Keratinocyte (primary cell): ENCODE results near the gene MAJIN. TPM values are rescaled to one million over a fixed set of nuclear protein-coding genes. Genes with fewer than 3 reads are reported as not detected.

ENCODE experiments used
- DNase-seq: peaks from one replicate; pipeline ENCODE4 v3.0.0-alpha.2; 2011; ENCODE audit warnings: low read depth, missing footprints, low spot score
- FAIRE-seq: peaks from 2 replicates; lab custom pipeline; 2011; peaks lifted over from hg19 to GRCh38; lab: Jason Lieb, UNC
- H2AFZ ChIP-seq: 2 replicates; pipeline ENCODE4 v1.6.0; 2012; ENCODE audit warnings: low read length, control low read depth, inconsistent platforms; ENCODE audit not compliant: control insufficient read depth
- H3K27ac ChIP-seq: 2 replicates; pipeline ENCODE4 v1.5.1; 2011; ENCODE audit warnings: low read length; ENCODE audit not compliant: control insufficient read depth, insufficient read depth
- H3K27me3 ChIP-seq: 3 replicates; pipeline ENCODE4 v1.6.0; 2011; ENCODE audit warnings: low read length; ENCODE audit not compliant: control insufficient read depth, insufficient read depth; ENCODE audit errors: extremely low read depth
- H3K36me3 ChIP-seq, 2 experiments: 2 replicates in 1 of 2; 3 replicates in 1 of 2; pipeline ENCODE4 v1.5.1; 2011; ENCODE audit warnings: low read length in 2 of 2, mild to moderate bottlenecking in 1 of 2; ENCODE audit not compliant: control insufficient read depth in 2 of 2, insufficient read depth in 2 of 2; ENCODE audit errors: extremely low read depth in 1 of 2
- H3K4me1 ChIP-seq: 3 replicates; pipeline ENCODE4 v1.5.1; 2011; ENCODE audit warnings: low read length; ENCODE audit not compliant: control insufficient read depth, insufficient read depth; ENCODE audit errors: extremely low read depth
- H3K4me2 ChIP-seq: 3 replicates; pipeline ENCODE4 v1.6.0; 2011; ENCODE audit warnings: low read depth, low read length; ENCODE audit not compliant: control insufficient read depth, insufficient read depth; ENCODE audit errors: extremely low read depth
- H3K4me3 ChIP-seq, 3 experiments: fragments of 200-600 bp in 1 of 3; sonication (generic) in 1 of 3; 2 replicates in 2 of 3; 3 replicates in 1 of 3; pipeline ENCODE4 v1.5.1; 2011 to 2016; ENCODE audit warnings: low read length in 3 of 3, mild to moderate bottlenecking in 3 of 3, control low read depth in 2 of 3, inconsistent platforms in 1 of 3, low read depth in 1 of 3, mixed read lengths in 1 of 3, mixed run types in 1 of 3, moderate library complexity in 1 of 3; ENCODE audit not compliant: control insufficient read depth in 2 of 3, insufficient read depth in 2 of 3; ENCODE audit errors: extremely low read depth in 1 of 3
- H3K79me2 ChIP-seq: 2 replicates; pipeline ENCODE4 v1.6.0; 2012; ENCODE audit warnings: low read length; ENCODE audit not compliant: control insufficient read depth, insufficient read depth
- H3K9ac ChIP-seq: 3 replicates; pipeline ENCODE4 v1.6.0; 2011; ENCODE audit warnings: low read length; ENCODE audit not compliant: control insufficient read depth, insufficient read depth; ENCODE audit errors: extremely low read depth
- H3K9me1 ChIP-seq: 3 replicates; pipeline ENCODE4 v1.6.0; 2011; ENCODE audit warnings: low read length; ENCODE audit not compliant: control insufficient read depth, insufficient read depth; ENCODE audit errors: extremely low read depth
- H3K9me3 ChIP-seq: 2 replicates; pipeline ENCODE4 v1.5.1; 2012; ENCODE audit warnings: low read depth, low read length; ENCODE audit not compliant: control insufficient read depth
- H4K20me1 ChIP-seq: 3 replicates; pipeline ENCODE4 v1.6.0; 2011; ENCODE audit warnings: low read length; ENCODE audit not compliant: control insufficient read depth, insufficient read depth; ENCODE audit errors: extremely low read depth
- EZH2 ChIP-seq: IDR thresholded peaks from one replicate; pipeline ENCODE4 v1.6.1; 2012; ENCODE audit warnings: inconsistent platforms, mild to moderate bottlenecking, low read length, moderate library complexity
- dilution Hi-C: fragments of 300-500 bp; cut with MboI; formaldehyde crosslinking; loops from one replicate; pipeline ENCODE4 v1.7.0; 2020; ENCODE audit warnings: low sequenced_read_pairs; ENCODE audit not compliant: extremely low pct_ligation_motif_present
- polyA plus RNA-seq, 5 experiments: library from polyadenylated mRNA; depleted of rRNA in 3 of 5; stranded (reverse) in 3 of 5; stranded (forward) in 1 of 5; unstranded in 1 of 5; fragments of >200 nt; gene quantifications; 1 replicate in 1 of 5; 2 replicates in 3 of 5; 3 replicates in 1 of 5; pipeline versions ENCODE4 v1.2.1 to v1.2.3, GENCODE V29; 2011 to 2012; ENCODE audit warnings: missing spikeins in 2 of 5, low read depth in 1 of 5, low replicate concordance in 1 of 5
- TF ChIP-seq, protein P1 (sequence below), 3 experiments: IDR thresholded peaks in 1 of 3; conservative IDR thresholded peaks in 1 of 3; optimal IDR thresholded peaks in 1 of 3; 2 replicates in 2 of 3; 3 replicates in 1 of 3; pipeline versions ENCODE3 to v1.5.1; 2011; ENCODE audit warnings: low read length in 3 of 3, mild to moderate bottlenecking in 3 of 3, moderate library complexity in 2 of 3, control low read depth in 1 of 3, inconsistent platforms in 1 of 3; ENCODE audit not compliant: insufficient read depth in 2 of 3; ENCODE audit errors: extremely low read depth in 1 of 3

Gene MAJIN
- polyA plus RNA-seq, 1 donor (not counting 4 experiments of a cell fraction or from before 2014, with no cell fraction given), result 0.09 TPM

DNA sequence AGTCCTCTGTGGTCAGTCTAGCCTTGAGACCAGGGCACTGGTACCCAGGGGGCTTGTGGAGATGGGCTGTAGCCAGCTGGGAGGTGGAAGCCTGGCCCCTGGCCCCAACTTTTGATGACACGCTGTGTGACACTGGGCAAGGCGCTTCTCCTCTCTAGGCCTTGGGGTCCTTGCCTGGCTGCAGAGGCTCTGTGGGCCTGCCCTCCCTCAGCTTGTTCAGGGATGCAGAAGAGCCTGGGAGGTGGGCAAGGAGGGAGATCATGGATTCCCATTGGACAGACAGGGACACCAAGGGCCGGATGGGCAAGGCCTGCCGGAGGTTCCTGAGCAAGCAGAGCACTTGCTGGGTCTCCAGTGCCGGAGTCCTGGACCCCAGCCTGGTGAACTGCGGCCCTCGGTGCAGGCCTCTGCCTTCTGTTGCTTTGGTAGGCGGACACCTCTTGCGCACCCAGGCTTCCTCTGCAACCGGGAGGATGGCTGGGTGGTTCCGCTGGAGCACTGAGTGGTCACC lies 48.7 kb downstream of the MAJIN start:
- H3K4me3 ChIP-seq, result no peak overlapping the region
- H3K27ac ChIP-seq, result no peak overlapping the region
- no peaks in the 10 kb centered on the region for H3K27me3 ChIP-seq
- H4K20me1 ChIP-seq, result no peaks in the 10 kb centered on the region
- TF ChIP-seq EZH2, result no peak
- TF ChIP-seq, protein P1, sequence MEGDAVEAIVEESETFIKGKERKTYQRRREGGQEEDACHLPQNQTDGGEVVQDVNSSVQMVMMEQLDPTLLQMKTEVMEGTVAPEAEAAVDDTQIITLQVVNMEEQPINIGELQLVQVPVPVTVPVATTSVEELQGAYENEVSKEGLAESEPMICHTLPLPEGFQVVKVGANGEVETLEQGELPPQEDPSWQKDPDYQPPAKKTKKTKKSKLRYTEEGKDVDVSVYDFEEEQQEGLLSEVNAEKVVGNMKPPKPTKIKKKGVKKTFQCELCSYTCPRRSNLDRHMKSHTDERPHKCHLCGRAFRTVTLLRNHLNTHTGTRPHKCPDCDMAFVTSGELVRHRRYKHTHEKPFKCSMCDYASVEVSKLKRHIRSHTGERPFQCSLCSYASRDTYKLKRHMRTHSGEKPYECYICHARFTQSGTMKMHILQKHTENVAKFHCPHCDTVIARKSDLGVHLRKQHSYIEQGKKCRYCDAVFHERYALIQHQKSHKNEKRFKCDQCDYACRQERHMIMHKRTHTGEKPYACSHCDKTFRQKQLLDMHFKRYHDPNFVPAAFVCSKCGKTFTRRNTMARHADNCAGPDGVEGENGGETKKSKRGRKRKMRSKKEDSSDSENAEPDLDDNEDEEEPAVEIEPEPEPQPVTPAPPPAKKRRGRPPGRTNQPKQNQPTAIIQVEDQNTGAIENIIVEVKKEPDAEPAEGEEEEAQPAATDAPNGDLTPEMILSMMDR (optimal IDR thresholded peaks at IDR 0.05 in 1 of 3, IDR thresholded peaks at IDR 0.05 in 1 of 3, conservative IDR thresholded peaks at IDR 0.05 in 1 of 3; ENCODE audit: extremely low read depth in 1 of 3, insufficient read depth in 2 of 3, low read length in 3 of 3), result no peak
- peaks cover 4% of the 10 kb centered on the region for H3K4me1 ChIP-seq
- FAIRE-seq, result no peak
- no peak overlapping the region for H3K9ac ChIP-seq
- no peaks in the 10 kb centered on the region for H3K9me1 ChIP-seq
- H3K9me3 ChIP-seq, result no peaks in the 10 kb centered on the region
- DNase-seq, result no peak
- dilution Hi-C loops, result no loop called here
- no peak overlapping the region for H3K4me2 ChIP-seq
- H3K79me2 ChIP-seq, result no peaks in the 10 kb centered on the region
- H2AFZ ChIP-seq, result no peak overlapping the region
- peaks cover 5 to 9% of the 10 kb centered on the region in 2 experiments for H3K36me3 ChIP-seq

DNA sequence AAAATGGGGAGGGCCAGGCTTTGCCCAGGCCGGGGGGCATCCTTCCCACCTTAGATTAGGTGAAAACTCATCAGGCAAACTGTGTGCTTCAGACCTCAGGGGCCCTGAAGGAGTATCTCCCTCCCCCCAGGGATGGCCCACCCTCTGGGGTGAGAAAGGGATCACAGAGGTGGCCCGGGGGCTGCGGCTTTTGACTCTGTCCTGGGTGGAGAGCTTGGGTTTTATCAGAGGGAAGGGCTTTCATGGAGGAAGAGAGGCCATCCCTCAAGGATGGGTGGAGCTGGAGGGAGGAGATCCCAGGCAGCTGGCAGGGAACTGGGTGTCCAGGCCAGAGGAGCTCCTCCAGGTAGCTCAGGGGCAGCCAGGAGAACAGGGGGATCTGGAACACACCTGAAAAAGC lies 50.5 kb downstream of the MAJIN start:
- Histone ChIP-seq H3K27me3 (no peaks in the 10 kb centered on the region), H3K27ac (no peak overlapping the region), H3K36me3 (no peaks in the 10 kb centered on the region), H3K4me3 (no peak overlapping the region), H3K9ac (no peak overlapping the region), H4K20me1 (no peaks in the 10 kb centered on the region), H3K79me2 (peaks cover 6% of the 10 kb centered on the region), H3K9me1 (no peaks in the 10 kb centered on the region), H2AFZ (no peak overlapping the region), H3K4me2 (no peak overlapping the region), H3K4me1 (peaks cover 9% of the 10 kb centered on the region), H3K9me3 (no peaks in the 10 kb centered on the region)
- dilution Hi-C loops, result no loop called here
- DNase-seq, result no peak
- TF ChIP-seq, protein P1 (optimal IDR thresholded peaks at IDR 0.05 in 1 of 3, IDR thresholded peaks at IDR 0.05 in 1 of 3, conservative IDR thresholded peaks at IDR 0.05 in 1 of 3; ENCODE audit: extremely low read depth in 1 of 3, insufficient read depth in 2 of 3, low read length in 3 of 3), result no peak
- TF ChIP-seq EZH2, result no peak
- no peak for FAIRE-seq
